ENCODE data around the gene VPS18. TPM values are rescaled to one million over a fixed set of nuclear protein-coding genes. Genes with fewer than 3 reads are reported as not detected.

The VPS18 gene
- total RNA-seq, 1 donor from 2014 or later = 21.3 TPM

DNA sequence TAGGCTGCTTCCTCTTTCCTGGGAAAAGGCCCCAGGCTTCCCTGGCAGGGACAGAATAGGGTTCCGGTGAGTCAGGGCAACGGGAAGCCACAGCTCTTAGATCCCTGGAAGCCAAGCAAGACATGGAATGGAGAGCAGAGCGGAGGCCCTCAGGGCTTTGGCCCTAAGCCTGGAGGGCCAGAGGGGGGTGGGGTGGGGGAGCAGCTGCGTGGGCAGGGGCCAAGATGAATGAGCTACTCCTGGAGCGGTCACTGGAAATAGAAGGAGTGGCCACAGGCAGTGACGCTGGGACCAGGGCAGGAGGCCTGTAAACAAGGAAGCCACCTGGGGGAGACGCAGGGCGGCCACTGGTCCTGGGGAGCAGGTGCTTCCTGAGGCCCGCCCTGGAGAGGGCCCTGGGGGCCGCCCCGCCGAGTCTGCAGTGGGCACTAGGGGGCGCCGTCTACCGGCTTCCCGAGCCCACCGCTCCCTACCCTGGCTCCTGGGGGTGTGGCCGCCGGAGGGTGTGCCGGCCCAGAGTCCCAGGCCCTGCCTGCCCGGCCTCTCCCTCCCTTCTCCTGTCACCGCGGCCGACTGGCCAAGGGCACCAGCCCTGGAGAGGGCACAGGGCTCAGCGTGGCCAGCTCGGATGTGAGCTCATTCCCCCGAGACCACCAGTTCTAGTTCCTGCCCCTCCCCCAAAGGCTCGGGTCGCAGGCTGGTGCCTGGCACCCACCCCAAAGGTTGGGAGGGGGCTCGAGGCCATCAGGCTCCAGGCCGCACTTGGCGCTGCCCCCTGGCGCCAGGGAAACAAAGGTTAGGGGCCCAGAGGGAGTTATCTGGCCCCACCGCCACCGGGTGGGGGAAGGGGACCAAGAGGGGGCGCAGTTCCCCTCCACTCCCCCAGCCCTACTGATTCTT, 12.1 kb downstream of the VPS18 start:
- Histone ChIP-seq H3K9me3 (replicated peaks) (no peaks in the 10 kb centered on the region), H3K27ac (replicated peaks) (peak overlapping the region; percentile 98), H3K4me3 (peak overlapping the region; percentile 67), H3K27me3 (ENCODE audit: low read depth) (no peaks in the 10 kb centered on the region), H3K4me1 (peaks cover 75% of the 10 kb centered on the region), H3K36me3 (peaks cover 21% of the 10 kb centered on the region)
- peak; percentile 87 for DNase-seq
- intact Hi-C loops (cut with micrococcal nuclease) = loop anchor here (5.0 kb wide), 2 partner anchors 36 to 111 kb away; no protein-coding TSS in a partner anchor
- TF ChIP-seq, protein P1, sequence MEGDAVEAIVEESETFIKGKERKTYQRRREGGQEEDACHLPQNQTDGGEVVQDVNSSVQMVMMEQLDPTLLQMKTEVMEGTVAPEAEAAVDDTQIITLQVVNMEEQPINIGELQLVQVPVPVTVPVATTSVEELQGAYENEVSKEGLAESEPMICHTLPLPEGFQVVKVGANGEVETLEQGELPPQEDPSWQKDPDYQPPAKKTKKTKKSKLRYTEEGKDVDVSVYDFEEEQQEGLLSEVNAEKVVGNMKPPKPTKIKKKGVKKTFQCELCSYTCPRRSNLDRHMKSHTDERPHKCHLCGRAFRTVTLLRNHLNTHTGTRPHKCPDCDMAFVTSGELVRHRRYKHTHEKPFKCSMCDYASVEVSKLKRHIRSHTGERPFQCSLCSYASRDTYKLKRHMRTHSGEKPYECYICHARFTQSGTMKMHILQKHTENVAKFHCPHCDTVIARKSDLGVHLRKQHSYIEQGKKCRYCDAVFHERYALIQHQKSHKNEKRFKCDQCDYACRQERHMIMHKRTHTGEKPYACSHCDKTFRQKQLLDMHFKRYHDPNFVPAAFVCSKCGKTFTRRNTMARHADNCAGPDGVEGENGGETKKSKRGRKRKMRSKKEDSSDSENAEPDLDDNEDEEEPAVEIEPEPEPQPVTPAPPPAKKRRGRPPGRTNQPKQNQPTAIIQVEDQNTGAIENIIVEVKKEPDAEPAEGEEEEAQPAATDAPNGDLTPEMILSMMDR (IDR thresholded peaks at IDR 0.05; ENCODE audit: borderline replicate concordance) = peak; percentile 90

DNA sequence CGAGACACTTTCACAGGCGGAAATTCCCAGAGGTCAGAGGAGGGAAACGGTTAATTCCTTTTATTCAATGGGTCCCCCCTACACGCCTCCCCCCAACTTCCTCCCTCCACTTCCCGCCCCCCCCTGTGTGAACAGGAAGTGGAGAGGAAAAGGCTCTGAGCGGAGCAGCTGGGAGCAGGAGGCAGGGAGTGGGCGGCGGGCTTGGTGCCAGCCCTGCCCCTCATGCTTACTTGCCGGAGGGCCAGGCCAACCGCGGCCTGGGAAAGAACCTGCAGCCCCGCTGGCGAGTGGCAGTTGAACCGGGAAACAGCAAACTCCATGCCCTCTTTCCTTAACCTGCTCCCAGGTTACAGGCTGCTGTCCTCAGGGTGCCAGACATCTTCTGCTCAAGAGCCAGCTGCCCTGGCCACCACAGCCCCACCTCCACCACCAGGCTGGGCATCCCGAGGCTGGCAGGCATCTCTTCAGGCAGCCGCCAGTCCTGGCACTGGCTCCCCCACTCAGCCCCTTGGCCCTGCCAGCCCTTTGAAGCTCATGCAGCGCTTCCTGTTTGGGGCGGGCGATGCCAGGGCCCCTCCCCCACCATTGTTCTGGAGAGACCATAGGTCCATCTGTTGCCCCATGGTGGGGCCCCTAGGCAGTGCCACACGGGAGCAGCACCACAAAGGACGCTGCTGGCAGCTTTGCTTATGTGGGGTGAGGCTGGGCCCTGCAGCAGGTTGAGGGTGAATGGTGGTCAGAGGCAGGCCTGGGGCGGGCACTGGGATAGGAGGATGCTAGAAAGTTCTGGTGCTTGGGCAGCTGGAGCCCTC, 12.9 kb downstream of the VPS18 start:
- peak; percentile 64 for DNase-seq
- peaks cover 70% of the 10 kb centered on the region for H3K4me1 ChIP-seq
- intact Hi-C loops (cut with micrococcal nuclease) = loop anchor here (5.0 kb wide), 2 partner anchors 35 to 110 kb away; no protein-coding TSS in a partner anchor
- peak overlapping the region; percentile 98 for H3K27ac ChIP-seq (replicated peaks)
- H3K9me3 ChIP-seq (replicated peaks) = no peaks in the 10 kb centered on the region
- TF ChIP-seq, protein P1 (IDR thresholded peaks at IDR 0.05; ENCODE audit: borderline replicate concordance) = no peak
- peak overlapping the region; percentile 67 for H3K4me3 ChIP-seq
- H3K36me3 ChIP-seq = peaks cover 16% of the 10 kb centered on the region
- H3K27me3 ChIP-seq (ENCODE audit: low read depth) = no peaks in the 10 kb centered on the region

DNA sequence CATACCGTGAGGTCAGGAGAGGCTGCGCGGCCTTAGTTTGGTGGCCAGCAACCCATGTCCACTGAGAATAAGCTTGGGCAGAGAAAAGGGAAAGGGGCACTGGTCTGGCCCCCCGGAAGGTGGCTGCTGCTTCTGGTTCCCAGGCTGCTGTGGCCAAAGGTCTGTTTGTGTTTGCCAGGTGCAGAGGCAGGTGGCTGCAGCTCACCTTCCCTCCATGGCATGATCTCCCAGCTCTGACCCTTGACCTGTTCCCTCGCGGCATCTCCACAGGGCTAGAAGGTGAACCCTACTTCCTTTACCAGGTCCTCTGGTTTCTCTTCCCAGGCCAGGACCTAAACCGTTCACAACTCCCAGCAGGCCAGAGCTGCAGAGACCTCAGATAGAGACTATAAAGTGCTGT, 13.8 kb downstream of the VPS18 start:
- H3K27me3 ChIP-seq (ENCODE audit: low read depth) = no peaks in the 10 kb centered on the region
- no peaks in the 10 kb centered on the region for H3K9me3 ChIP-seq (replicated peaks)
- no peak for DNase-seq
- peaks cover 67% of the 10 kb centered on the region for H3K4me1 ChIP-seq
- TF ChIP-seq, protein P1 (IDR thresholded peaks at IDR 0.05; ENCODE audit: borderline replicate concordance) = no peak
- no peak overlapping the region for H3K4me3 ChIP-seq
- H3K27ac ChIP-seq (replicated peaks) = peak overlapping the region; percentile 98
- H3K36me3 ChIP-seq = peaks cover 7% of the 10 kb centered on the region
- intact Hi-C loops (cut with micrococcal nuclease) = loop anchor here (5.0 kb wide), 2 partner anchors 34 to 109 kb away; no protein-coding TSS in a partner anchor

DNA sequence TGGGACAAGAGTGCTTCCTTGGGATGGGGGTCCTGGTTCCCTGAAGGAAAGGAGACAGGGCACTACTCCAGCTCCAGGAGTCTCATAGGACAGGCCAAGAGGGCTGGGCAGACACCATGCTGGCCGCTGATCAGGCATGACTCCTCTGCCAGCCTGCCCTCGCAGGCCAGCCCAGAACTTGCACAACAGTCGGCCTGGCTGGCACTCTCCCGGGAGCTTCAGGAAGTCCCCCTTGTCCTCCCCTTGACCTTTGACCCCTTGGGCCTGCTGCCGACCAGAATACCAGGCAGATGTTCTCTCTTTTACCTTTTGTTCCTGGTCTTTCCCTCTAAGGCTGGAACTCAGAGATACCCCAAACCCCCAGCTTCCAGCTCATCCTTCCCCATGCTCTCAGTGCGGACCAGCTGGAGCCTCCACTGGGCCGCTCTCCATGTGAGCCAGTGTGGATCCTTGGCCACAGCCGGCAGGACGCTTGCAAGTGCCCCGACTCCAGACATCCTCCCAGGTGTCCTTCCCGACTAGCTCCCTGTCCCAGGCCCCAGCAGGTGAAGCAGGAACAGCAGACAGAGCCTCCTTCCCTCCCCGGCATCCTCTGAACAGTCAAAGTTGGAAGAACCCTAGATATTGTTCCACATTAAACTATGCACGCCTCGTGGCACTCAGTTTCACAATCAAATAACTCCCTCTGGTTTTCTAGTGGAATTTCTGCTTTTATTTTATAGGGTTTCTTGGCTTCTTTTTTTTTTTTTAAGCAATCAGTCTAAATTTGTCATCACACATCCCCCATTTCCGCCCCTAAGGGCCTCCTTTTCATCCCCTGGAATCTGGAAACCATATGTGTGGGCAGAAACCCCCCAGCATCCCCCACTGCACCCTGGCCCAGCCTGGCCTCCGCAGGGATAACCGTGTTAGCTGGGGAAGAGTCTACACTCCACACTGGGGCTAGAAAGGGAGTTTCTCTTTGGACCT, 15.7 kb downstream of the VPS18 start:
- Histone ChIP-seq H3K4me1 (peaks cover 56% of the 10 kb centered on the region), H3K36me3 (no peaks in the 10 kb centered on the region), H3K27me3 (ENCODE audit: low read depth) (no peaks in the 10 kb centered on the region), H3K4me3 (no peak overlapping the region), H3K9me3 (replicated peaks) (no peaks in the 10 kb centered on the region), H3K27ac (replicated peaks) (peak overlapping the region; percentile 8)
- intact Hi-C loops (cut with micrococcal nuclease) = loop anchor here (5.0 kb wide), 2 partner anchors 32 to 107 kb away; no protein-coding TSS in a partner anchor
- DNase-seq = no peak
- TF ChIP-seq, protein P1 (IDR thresholded peaks at IDR 0.05; ENCODE audit: borderline replicate concordance) = no peak

Data from left ventricle myocardium inferior (tissue), 1 donor.